T-helper 17 cell (primary cell): Measurements from ENCODE around the gene ZNRF3. TPM values are rescaled to one million over a fixed set of nuclear protein-coding genes. Genes with fewer than 3 reads are reported as not detected.

Experiments used
- ATAC-seq: fragments of 150-1000 bp; cut with Tn5 transposase; 2 replicates; pipeline ENCODE4 v1.10.0; 2021; ENCODE audit warnings: mild to moderate bottlenecking, moderate library complexity
- DNase-seq, 3 donors: peaks; one replicate each; pipeline versions ENCODE4 v3.0.0 to v3.0.0-alpha.2; 2020 to 2021
- H3K9me3 ChIP-seq: one replicate; pipeline ENCODE4 v1.7.0; 2013; ENCODE audit warnings: low read length, mild to moderate bottlenecking; ENCODE audit not compliant: control insufficient read depth, poor library complexity, severe bottlenecking
- H3K27ac Mint-ChIP-seq: one replicate; pipeline ENCODE4 v1.8.0; 2022; ENCODE audit warnings: mild to moderate bottlenecking, moderate library complexity, mixed read lengths
- H3K27me3 Mint-ChIP-seq: one replicate; pipeline ENCODE4 v1.8.0; 2022; ENCODE audit warnings: mixed read lengths
- H3K36me3 Mint-ChIP-seq: one replicate; pipeline ENCODE4 v1.8.0; 2022; ENCODE audit warnings: low read depth, mixed read lengths
- H3K4me1 Mint-ChIP-seq: one replicate; pipeline ENCODE4 v1.8.0; 2022; ENCODE audit warnings: mild to moderate bottlenecking, mixed read lengths
- H3K4me3 Mint-ChIP-seq: one replicate; pipeline ENCODE4 v1.8.0; 2022; ENCODE audit warnings: mild to moderate bottlenecking, moderate library complexity, mixed read lengths
- total RNA-seq, 4 donors: library from RNA in 2 of 4; stranded (reverse) in 2 of 4; gene quantifications; one replicate each; pipeline ENCODE4 v1.2.3 and lab custom pipeline; 2022 to 2026

The ZNRF3 gene
- total RNA-seq, 2 donors from 2014 or later = 0.31 to 0.72 TPM

DNA sequence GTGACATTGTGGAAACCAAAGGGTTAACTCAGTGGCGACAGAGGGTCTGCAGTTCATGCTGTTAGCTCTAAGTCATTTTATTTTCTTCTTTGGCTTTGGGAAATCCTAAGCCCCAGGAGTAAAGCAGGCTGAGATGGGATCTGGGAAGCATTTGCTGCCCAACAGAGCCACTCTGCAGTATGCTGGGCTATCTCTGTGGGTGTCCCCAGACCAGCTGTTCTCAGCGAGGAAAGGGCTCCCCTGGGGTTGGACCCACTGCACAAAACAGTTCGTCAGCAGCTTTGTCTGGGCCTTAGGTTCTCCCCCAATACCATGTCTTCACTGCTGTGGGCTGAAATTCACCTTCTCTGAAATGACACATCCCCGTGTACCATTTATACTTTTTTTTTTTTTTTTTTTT lies 223.5 kb downstream of the ZNRF3 start:
- peaks cover 4% of the 10 kb centered on the region for H3K36me3 Mint-ChIP-seq
- no peak overlapping the region for H3K27ac Mint-ChIP-seq
- no peaks in the 10 kb centered on the region for H3K9me3 ChIP-seq
- ATAC-seq = no peak
- DNase-seq = no peak
- no peak overlapping the region for H3K4me3 Mint-ChIP-seq
- peaks cover 28% of the 10 kb centered on the region for H3K27me3 Mint-ChIP-seq
- H3K4me1 Mint-ChIP-seq = no peaks in the 10 kb centered on the region

Other genes starting within 250 kb of the ZNRF3 start
- gene TTC28, start 203.7 kb upstream of the ZNRF3 start, total RNA-seq = 1 to 10 TPM in 1 of 2 donors, under 1 TPM in 1; 0.40 to 1.9 TPM
- gene CHEK2, start 141.8 kb upstream of the ZNRF3 start, total RNA-seq = 1 to 10 TPM; 7.5 to 8.3 TPM
- gene HSCB, start 141.5 kb upstream of the ZNRF3 start, total RNA-seq = 1 to 10 TPM; 5.6 to 7.2 TPM
- gene CCDC117, start 110.9 kb upstream of the ZNRF3 start, total RNA-seq = 10 to 100 TPM; 13.9 to 24.5 TPM
- 100 to 1,000 TPM; 146 to 156 TPM for gene XBP1, start 83.0 kb upstream of the ZNRF3 start, total RNA-seq
- not detected for gene C22orf31, start 178.3 kb downstream of the ZNRF3 start, total RNA-seq
- under 1 TPM; 0.15 to 0.26 TPM for gene KREMEN1, start 189.5 kb downstream of the ZNRF3 start, total RNA-seq